CD4-positive, CD25-positive, alpha-beta regulatory T cell (primary cell): ENCODE results near the gene GPR160. TPM values are rescaled to one million over a fixed set of nuclear protein-coding genes. Genes with fewer than 3 reads are reported as not detected.
A peak's percentile ranks its signal among the peaks of the same experiment; 100 is the strongest.
"Not testable (repeated sequence)": the region's sequence is repeated elsewhere in the genome, so short reads cannot be mapped to it uniquely, and the experiment has no call there.

Source experiments
- ATAC-seq, 2 donors: fragments of 150-1000 bp; cut with Tn5 transposase; one replicate each; pipeline ENCODE4 v1.10.0; 2021; ENCODE audit warnings: low read depth in 2 of 2, moderate number of reproducible peaks in 2 of 2, moderate library complexity in 1 of 2
- DNase-seq, 3 donors: peaks; one replicate each; pipeline versions ENCODE4 v3.0.0 to v3.0.0-alpha.2; 2012 to 2022; ENCODE audit warnings: mixed read lengths in 1 of 3
- H3K27ac ChIP-seq: one replicate; pipeline ENCODE4 v1.7.0; 2013; ENCODE audit warnings: mild to moderate bottlenecking, low read length; ENCODE audit not compliant: insufficient read depth, poor library complexity, severe bottlenecking
- H3K27me3 ChIP-seq: one replicate; pipeline ENCODE4 v1.7.0; 2013; ENCODE audit warnings: low read length; ENCODE audit not compliant: control insufficient read depth, insufficient read depth
- H3K36me3 ChIP-seq: one replicate; pipeline ENCODE4 v1.7.0; 2013; ENCODE audit warnings: mild to moderate bottlenecking, low read length, moderate library complexity; ENCODE audit not compliant: control insufficient read depth, insufficient read depth
- H3K4me1 ChIP-seq: 2 replicates; pipeline ENCODE4 v1.7.0; 2013; ENCODE audit warnings: mild to moderate bottlenecking, low read length; ENCODE audit not compliant: insufficient read depth, control insufficient read depth, poor library complexity, severe bottlenecking
- H3K4me3 ChIP-seq: one replicate; pipeline ENCODE4 v1.7.0; 2013; ENCODE audit warnings: low read depth, mild to moderate bottlenecking, low read length, moderate library complexity
- H3K9me3 ChIP-seq, 2 experiments: 1 replicate in 1 of 2; 2 replicates in 1 of 2; pipeline ENCODE4 v1.7.0; 2013; ENCODE audit warnings: low read length in 2 of 2, mild to moderate bottlenecking in 1 of 2, moderate library complexity in 1 of 2; ENCODE audit not compliant: control insufficient read depth in 2 of 2
- H3K27ac Mint-ChIP-seq, 3 donors: one replicate each; pipeline ENCODE4 v1.8.0; 2020 to 2022; ENCODE audit warnings: mild to moderate bottlenecking in 3 of 3, mixed read lengths in 3 of 3, moderate library complexity in 2 of 3
- H3K27me3 Mint-ChIP-seq: one replicate; pipeline ENCODE4 v1.8.0; 2022; ENCODE audit warnings: mild to moderate bottlenecking, mixed read lengths
- H3K36me3 Mint-ChIP-seq: one replicate; pipeline ENCODE4 v1.8.0; 2020; ENCODE audit warnings: mixed read lengths
- H3K4me1 Mint-ChIP-seq, 4 donors: one replicate each; pipeline ENCODE4 v1.8.0; 2020 to 2022; ENCODE audit warnings: mixed read lengths in 4 of 4, mild to moderate bottlenecking in 1 of 4
- H3K4me3 Mint-ChIP-seq, 4 donors: one replicate each; pipeline ENCODE4 v1.8.0; 2020 to 2022; ENCODE audit warnings: mild to moderate bottlenecking in 4 of 4, mixed read lengths in 4 of 4, moderate library complexity in 3 of 4
- H3K9me3 Mint-ChIP-seq, 7 donors: one replicate each; pipeline ENCODE4 v1.8.0; 2020 to 2022; ENCODE audit warnings: mixed read lengths in 7 of 7, mild to moderate bottlenecking in 3 of 7, moderate library complexity in 2 of 7
- polyA plus RNA-seq, 4 donors: library from polyadenylated mRNA; unstranded; fragments of 300-500 nt; fragmentation: Illumina TruSeq; gene quantifications; one replicate each; pipeline ENCODE4 v1.2.3, GENCODE V29; 2021
- total RNA-seq: library from RNA; stranded (reverse); gene quantifications from one replicate; pipeline ENCODE4 v1.2.3, GENCODE V29; 2022

GPR160 gene
- total and polyA plus RNA-seq, 5 donors from 2014 or later, result 0.37 to 6.2 (median 3.2) TPM

DNA sequence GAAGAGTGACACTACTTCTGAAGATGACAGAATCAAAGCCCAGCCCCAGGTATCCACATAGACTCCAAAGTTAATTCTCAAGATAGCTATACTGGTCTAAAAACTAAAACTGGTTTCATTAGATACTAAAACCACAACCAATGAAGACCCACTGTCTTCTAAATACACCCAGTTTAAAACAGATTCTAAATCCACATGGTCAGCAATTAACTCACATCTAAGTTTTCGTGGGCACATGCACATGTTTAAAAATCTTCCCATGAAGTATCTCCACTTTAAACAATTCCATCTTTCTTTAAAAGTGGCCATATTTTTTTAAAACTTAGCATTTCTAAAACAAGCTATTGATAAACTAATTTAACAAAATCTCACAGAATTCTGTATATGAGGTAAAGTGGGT is 63.1 kb downstream of the GPR160 start:
- no peaks in the 10 kb centered on the region for H3K27me3 Mint-ChIP-seq
- H3K27ac Mint-ChIP-seq, result peak overlapping the region in 2 of 3 donors; percentile 29 to 55
- DNase-seq, result no peak
- no peak overlapping the region for H3K4me3 Mint-ChIP-seq
- no peaks in the 10 kb centered on the region for H3K9me3 Mint-ChIP-seq
- H3K9me3 ChIP-seq, result no peaks in the 10 kb centered on the region
- H3K36me3 Mint-ChIP-seq, result peaks cover 48% of the 10 kb centered on the region
- peaks cover 93% of the 10 kb centered on the region for H3K36me3 ChIP-seq
- H3K4me1 ChIP-seq, result no peaks in the 10 kb centered on the region
- H3K27me3 ChIP-seq, result no peaks in the 10 kb centered on the region
- no peak for ATAC-seq
- H3K4me3 ChIP-seq, result no peak overlapping the region
- H3K27ac ChIP-seq, result no peak overlapping the region
- peaks cover 9 to 18% (median 15%) of the 10 kb centered on the region in 4 donors for H3K4me1 Mint-ChIP-seq

DNA sequence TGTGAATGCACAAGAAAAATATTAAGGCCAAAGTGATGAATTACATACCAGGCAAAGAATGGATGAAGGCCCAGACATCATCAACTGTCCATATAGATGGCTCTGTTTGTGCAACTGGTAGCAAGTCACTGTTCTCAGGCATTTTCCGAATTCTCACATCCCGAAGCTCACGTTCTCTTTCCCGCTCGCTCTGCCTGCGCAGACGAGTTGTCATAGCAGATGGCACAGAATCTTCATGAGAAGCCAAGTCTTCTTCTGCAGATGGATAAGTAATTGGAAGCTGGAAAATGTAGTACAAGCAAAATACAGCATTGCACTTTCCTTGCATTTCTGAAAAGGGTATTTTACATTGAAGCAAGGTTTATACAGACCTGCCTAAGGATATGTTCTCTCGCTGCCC is 64.6 kb downstream of the GPR160 start:
- Mint-ChIP-seq H3K36me3 (peaks cover 40% of the 10 kb centered on the region), H3K9me3 (no peaks in the 10 kb centered on the region), H3K4me1 (peaks cover 6 to 18% (median 13%) of the 10 kb centered on the region in 4 donors), H3K27me3 (no peaks in the 10 kb centered on the region), H3K4me3 (no peak overlapping the region), H3K27ac (peak overlapping the region in 1 of 3 donors; percentile 42)
- ATAC-seq (no peak), DNase-seq (no peak)
- Histone ChIP-seq H3K36me3 (peaks cover 92% of the 10 kb centered on the region), H3K27me3 (no peaks in the 10 kb centered on the region), H3K4me3 (no peak overlapping the region), H3K27ac (no peak overlapping the region), H3K4me1 (no peaks in the 10 kb centered on the region), H3K9me3 (no peaks in the 10 kb centered on the region)

DNA sequence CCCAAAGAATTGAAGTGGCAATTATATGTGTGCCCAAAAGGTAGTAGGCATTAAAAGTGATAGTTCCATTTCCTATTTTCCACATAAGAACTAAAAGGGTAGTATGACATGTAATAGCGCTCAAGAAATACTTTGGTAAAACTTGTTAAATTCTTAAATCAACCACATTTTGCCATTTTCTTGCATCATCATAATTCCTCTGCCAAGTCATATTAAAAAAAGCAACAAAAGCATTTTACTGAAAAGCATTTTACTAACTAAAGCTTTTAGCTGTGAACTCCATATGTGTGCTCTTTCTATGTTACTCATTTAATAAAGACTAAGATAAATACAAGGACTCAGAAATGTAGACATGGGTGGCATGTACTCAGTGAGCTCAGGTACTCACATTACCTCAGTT is 70.1 kb downstream of the GPR160 start:
- peaks cover 9% of the 10 kb centered on the region for H3K4me1 ChIP-seq
- H3K27me3 Mint-ChIP-seq, result no peaks in the 10 kb centered on the region
- no peaks in the 10 kb centered on the region for H3K9me3 ChIP-seq
- H3K27ac Mint-ChIP-seq, result peak overlapping the region in 1 of 3 donors; percentile 16
- no peak overlapping the region for H3K4me3 ChIP-seq
- no peak overlapping the region for H3K4me3 Mint-ChIP-seq
- H3K27ac ChIP-seq, result no peak overlapping the region
- H3K36me3 ChIP-seq, result peaks cover 82% of the 10 kb centered on the region
- ATAC-seq (no peak), DNase-seq (no peak)
- peaks cover 41% of the 10 kb centered on the region for H3K36me3 Mint-ChIP-seq
- peaks cover 11 to 35% (median 28%) of the 10 kb centered on the region in 4 donors for H3K4me1 Mint-ChIP-seq
- no peaks in the 10 kb centered on the region for H3K27me3 ChIP-seq
- no peaks in the 10 kb centered on the region for H3K9me3 Mint-ChIP-seq

DNA sequence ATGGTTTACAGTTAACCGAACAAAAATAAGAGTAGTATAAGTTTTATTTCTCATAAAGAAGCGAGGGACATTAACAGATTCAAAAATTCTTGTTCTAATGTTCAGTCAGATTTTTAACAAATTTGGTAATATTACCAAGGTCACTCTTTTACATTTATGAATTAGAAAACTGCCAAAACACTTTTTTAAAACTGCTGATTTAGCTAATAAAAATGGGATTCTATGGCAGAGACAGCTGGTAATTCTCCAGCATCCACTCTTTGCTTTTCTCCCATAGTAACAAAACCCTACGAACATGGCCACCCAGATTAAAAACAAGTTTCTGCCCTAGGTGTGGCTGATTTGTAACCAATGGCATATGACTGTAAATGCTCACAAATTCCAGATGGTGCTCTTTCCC is 71.2 kb downstream of the GPR160 start:
- no peak for DNase-seq
- Histone ChIP-seq H3K4me1 (peaks cover 9% of the 10 kb centered on the region), H3K9me3 (no peaks in the 10 kb centered on the region), H3K4me3 (no peak overlapping the region), H3K27me3 (no peaks in the 10 kb centered on the region), H3K36me3 (peaks cover 82% of the 10 kb centered on the region), H3K27ac (no peak overlapping the region)
- no peak overlapping the region for H3K27ac Mint-ChIP-seq
- H3K36me3 Mint-ChIP-seq, result peaks cover 47% of the 10 kb centered on the region
- no peaks in the 10 kb centered on the region for H3K9me3 Mint-ChIP-seq
- H3K27me3 Mint-ChIP-seq, result no peaks in the 10 kb centered on the region
- H3K4me3 Mint-ChIP-seq, result no peak overlapping the region
- ATAC-seq, result no peak
- H3K4me1 Mint-ChIP-seq, result peaks cover 11 to 35% (median 29%) of the 10 kb centered on the region in 4 donors

DNA sequence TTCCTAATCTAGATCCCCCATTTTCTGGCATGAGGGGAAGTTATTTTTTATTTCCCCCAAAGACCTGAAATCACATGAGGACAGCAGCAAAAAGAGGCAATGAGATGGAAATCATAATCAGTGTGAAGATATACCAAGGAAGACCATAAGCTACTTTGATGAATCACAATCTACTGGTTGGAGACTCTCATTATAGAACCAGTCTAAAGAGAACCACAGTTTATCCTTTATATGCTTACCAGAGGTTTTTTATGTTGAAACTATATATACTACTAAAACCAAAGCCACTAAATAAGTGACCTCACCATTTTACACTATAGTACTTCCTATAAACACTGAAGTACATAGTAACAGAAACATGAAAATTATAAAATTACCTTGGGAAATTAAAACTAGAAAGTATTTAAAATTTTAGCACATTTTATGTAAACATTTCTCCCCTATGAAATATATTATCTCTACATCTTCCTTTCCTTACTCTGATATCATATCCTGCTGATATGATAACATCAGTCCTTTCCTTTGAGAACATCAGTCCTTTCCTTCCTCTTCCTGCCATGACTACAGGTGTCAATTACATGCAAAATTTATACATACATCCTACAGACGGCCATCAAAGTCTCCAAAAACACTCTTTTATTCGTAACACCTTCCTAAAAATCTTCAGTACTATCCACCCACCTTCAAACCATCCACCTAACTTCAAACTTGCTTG is 71.9 kb downstream of the GPR160 start:
- Mint-ChIP-seq H3K9me3 (no peaks in the 10 kb centered on the region), H3K27me3 (no peaks in the 10 kb centered on the region), H3K4me3 (no peak overlapping the region), H3K27ac (peak overlapping the region; percentile 11 to 86 (median 65)), H3K4me1 (peaks cover 11 to 34% (median 26%) of the 10 kb centered on the region in 4 donors), H3K36me3 (peaks cover 47% of the 10 kb centered on the region)
- Histone ChIP-seq H3K36me3 (peaks cover 83% of the 10 kb centered on the region), H3K4me1 (peaks cover 9% of the 10 kb centered on the region), H3K27me3 (no peaks in the 10 kb centered on the region), H3K27ac (peak overlapping the region; percentile 15), H3K9me3 (no peaks in the 10 kb centered on the region), H3K4me3 (peak overlapping the region; percentile 1)
- ATAC-seq (no peak), DNase-seq (no peak)

DNA sequence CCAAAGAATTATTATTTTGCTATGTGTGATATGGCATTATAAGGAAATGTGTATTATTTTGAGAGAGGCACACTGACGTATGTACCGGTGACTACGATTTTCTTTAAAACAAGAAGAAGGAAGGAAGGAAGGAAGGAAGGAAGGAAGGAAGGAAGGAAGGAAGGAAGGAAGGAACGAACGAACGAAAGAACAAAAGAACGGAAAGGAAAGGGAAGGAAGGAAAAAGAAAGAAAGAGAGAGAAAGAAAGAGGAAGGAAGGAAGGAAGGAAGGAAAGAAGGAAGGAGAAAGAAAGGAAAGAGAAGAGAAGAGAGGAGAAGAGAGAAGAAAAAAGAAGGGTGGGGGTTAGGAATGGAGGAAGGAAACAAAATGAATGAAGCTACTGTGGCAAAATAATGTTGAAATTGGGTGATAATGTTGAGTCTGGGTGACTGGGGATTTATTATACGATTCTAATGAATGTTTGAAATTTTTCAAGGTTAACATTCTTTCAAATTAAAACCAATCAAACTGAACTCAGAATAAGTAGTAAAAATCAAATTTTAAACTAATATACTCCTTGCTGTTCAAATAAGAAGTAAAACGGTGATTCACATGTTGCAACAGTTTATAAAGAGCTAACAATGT is 73.5 kb downstream of the GPR160 start:
- peaks cover 85% of the 10 kb centered on the region for H3K36me3 ChIP-seq
- ATAC-seq, result no peak
- Mint-ChIP-seq H3K9me3 (no peaks in the 10 kb centered on the region), H3K4me3 (no peak overlapping the region), H3K27ac (peak overlapping the region in 2 of 3 donors; percentile 7 to 80), H3K27me3 (no peaks in the 10 kb centered on the region), H3K36me3 (peaks cover 48% of the 10 kb centered on the region), H3K4me1 (peaks cover 11 to 31% (median 25%) of the 10 kb centered on the region in 4 donors)
- H3K27ac ChIP-seq, result no peak overlapping the region
- DNase-seq, result no peak
- H3K4me3 ChIP-seq, result no peak overlapping the region
- peaks cover 9% of the 10 kb centered on the region for H3K4me1 ChIP-seq
- no peaks in the 10 kb centered on the region for H3K27me3 ChIP-seq
- H3K9me3 ChIP-seq, result no peaks in the 10 kb centered on the region

DNA sequence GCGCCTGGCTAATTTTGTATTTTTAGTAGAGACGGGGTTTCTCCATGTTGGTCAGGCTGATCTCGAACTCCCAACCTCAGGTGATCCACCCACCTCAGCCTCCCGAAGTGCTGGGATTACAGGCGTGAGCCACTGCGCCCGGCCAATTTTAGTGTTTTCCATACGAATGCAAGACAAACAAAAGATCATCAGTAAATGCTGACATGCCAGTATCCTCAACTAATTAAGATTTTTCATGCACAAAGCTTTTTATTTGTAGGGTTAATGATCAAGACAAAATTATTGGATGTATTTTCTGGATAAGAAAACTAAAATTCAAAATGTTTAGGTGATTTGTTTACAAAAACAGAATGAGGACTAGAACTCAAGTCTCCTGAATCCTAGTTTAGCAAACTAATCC is 76.4 kb downstream of the GPR160 start:
- H3K27me3 Mint-ChIP-seq, H3K9me3 Mint-ChIP-seq, H3K27ac ChIP-seq, H3K9me3 ChIP-seq, H3K4me1 ChIP-seq, H3K4me3 ChIP-seq, DNase-seq, H3K27me3 ChIP-seq, ATAC-seq, H3K4me3 Mint-ChIP-seq, H3K27ac Mint-ChIP-seq: not testable (repeated sequence)
- H3K4me1 Mint-ChIP-seq, result peaks cover 11 to 24% (median 20%) of the 10 kb centered on the region in 4 donors
- peaks cover 85% of the 10 kb centered on the region for H3K36me3 ChIP-seq
- H3K36me3 Mint-ChIP-seq, result peaks cover 33% of the 10 kb centered on the region
